Hematopoietic multipotent progenitor cell treated with erythropoietin and hydrocortisone succinate and interleukin-3 and kit ligand, for 4 days (in vitro differentiated cells): ENCODE results near the gene ANGEL1.

Experiments
- DNase-seq: peaks from one replicate; pipeline ENCODE4 v3.0.0-alpha.2; 2015

The ANGEL1 gene

DNA sequence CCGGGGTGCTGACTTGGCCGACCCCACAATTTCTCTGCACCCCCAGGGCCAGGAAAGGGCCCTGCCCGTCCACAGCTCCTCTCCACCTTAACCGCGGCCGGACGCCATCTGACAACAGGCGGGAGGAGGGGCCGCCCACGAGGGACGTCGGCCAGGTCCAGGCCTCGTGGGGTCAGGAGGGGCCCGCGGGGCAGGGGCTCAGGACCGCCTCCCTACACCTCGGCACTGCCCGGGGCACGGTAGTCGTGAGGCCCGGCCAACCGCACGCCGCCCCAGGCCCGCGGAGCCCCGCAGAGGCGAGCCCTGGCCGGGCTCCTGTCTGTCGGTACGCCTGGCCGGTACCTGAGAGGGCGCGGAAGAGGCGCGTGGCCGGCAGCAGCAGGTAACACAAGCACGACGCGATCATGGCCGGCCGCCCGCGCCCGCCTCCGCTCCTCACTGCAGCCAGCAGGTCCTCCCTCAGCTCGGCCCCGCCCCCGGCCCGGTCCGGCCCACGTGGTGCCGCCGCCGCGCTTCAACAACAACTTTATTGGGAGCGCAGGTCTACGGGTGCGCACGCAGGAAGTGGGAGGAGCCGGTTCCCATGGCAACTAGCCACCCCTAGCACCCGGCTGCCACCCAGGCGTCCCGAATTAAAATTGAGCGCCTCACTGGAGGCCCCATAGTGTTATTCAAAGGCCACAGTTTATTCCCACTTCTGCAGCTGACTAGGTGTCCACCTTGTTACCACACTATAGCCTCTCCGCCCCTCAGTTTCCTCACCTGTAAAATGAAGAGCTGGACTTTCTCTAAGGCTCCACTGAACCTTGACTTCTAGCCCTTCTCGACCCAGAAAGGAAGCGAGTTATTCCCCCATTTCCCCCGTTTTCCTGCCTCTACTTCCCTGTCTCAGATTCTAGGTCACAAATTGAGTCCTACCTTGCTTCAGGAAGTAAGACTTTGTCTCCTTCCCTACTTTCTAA lies at the start of gene ANGEL1:
Gene ANGEL1 (minus strand): TSS at position 461 of the 962 bp plus-strand sequence. CDS start 55 bp downstream, at position 406.
- peak; percentile 97 for DNase-seq

DNA sequence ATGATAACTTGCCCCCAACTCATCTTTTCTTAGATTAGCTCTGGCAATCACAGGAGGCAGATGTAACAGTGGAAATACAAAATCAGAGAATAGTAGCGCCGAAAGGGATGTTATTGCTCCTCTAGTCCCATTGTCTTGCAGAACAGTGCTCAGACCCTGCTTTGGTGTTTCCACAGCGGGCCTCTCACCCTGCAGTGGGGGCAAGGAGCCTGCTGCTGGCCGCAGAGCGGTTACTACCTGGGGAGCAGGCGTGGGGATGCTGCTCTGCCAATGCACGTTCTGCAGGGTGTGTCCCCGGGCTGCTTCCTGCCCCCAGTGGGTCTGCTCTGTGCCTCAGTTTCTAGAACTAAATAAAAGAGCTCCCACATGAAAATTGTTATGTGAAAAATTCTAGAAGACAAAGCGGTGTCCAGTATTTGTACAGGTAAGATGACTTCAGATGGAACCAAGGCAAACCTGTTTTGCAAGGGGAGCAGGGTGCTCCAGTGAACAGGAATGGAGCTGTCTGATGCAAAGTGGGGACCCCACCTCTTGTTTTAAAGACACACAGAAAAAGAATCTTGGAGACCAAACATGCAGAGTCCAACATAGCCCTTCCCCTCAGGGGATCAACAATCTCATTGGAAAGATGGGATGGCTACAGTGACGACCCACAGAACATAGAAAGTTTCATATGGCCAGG lies 49.0 kb upstream of the ANGEL1 start:
- no peak for DNase-seq

- no peak for DNase-seq
Measured at GRCh38 chr14:76856769-76857168, 44.1 kb upstream of the ANGEL1 start.

- DNase-seq: no peak
Measured at GRCh38 chr14:76855066-76855465, 42.4 kb upstream of the ANGEL1 start.

DNA sequence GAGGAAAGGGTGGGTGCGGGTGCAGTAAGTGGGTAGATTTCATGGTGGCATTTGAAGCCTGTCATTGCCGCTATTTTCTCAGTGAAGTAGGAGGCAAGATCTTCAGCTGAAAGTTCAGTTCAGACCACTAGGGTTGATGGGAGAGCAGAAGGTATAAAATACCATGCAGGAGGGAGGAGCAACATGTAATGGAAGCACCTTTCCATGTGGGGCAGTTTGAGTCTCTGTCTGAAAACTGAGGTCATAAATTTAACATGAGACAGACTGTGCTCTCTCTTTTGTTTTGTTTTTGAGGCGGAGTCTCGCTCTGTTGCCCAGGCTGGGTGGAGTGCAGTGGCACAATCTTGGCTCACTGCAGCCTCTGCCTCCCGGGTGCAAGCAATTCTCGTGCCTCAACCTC lies 36.2 kb upstream of the ANGEL1 start:
- DNase-seq: peak; percentile 20

DNA sequence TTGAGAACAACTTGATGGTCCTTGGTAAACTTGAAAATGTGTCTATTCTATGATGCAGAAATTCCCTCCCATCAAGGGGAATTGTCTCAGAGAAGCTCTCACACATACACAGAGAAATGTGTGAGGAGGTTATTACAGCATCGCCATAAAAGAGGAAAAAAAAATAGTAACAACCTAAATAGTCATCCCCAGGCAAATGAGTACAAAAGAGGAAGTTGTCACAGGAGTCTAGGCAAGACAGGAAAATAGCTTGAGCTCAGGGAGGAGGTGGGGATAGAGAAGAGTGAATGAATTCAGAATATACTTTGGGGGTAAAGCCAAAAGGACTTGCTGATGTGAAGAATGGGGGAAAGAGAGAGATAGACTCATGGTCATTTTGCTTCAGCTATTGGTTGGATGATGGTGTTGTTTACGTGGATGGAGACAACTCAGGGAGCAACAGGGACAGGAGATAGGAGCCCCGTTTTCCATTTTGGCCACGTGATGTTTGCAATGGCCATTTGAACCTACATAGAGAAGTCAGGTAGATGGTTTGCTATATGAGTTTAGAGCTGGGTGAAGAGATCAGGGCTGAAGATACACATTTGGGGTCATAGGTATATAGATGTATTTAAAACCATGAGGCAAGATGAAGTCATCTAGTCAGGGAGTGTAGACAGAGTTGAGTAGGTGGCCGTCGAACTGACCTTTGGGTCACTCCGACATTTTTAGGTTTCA lies 33.8 kb upstream of the ANGEL1 start:
- peak; percentile 69 for DNase-seq

DNA sequence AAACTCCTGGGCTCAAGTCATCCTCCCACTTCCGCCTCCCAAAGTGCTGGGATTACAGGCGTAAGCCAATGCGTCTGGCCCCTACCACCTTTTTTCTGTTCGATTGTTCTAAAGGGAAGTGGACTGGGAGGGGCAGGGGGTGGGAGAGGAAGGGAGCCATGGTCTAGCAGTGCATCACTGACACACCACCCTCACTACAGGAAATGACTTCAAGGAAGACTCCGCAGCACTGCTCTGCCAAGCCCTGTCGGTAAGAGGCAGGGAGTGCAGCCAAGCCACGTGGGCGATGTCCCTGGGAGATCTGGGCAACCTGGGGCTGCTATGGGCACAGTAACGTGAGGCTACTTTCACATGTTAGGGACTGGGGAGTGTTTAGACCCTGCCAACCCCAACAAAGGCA lies 31.5 kb upstream of the ANGEL1 start:
- peak; percentile 72 for DNase-seq

- no peak for DNase-seq
Measured at GRCh38 chr14:76842414-76842813, 29.7 kb upstream of the ANGEL1 start.

GRCh38 chr14:76837524-76837923 lies 24.8 kb upstream of the ANGEL1 start:
- no peak for DNase-seq

- peak; percentile 18 for DNase-seq
Measured at GRCh38 chr14:76836029-76836630, 23.4 kb upstream of the ANGEL1 start.

DNA sequence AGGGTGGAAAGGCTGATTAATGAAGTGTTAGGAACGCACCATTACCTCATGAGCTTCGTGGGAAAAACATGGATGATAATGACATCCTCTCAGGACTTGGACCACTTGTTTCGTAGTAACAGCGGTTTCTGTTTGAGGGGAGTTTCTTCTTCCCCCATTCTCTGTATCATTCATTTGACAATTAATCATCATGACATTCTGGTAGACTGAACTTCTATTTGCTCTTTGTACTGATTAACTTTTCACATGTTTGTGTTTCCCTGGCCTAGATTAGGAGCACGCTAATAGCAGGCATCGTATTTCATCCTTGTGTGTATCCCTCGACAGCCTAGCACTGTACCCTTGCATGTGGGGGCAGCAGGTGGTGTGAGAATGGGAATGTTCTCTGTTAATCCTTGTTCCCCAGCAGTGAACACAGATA lies 21.6 kb upstream of the ANGEL1 start:
- no peak for DNase-seq

DNA sequence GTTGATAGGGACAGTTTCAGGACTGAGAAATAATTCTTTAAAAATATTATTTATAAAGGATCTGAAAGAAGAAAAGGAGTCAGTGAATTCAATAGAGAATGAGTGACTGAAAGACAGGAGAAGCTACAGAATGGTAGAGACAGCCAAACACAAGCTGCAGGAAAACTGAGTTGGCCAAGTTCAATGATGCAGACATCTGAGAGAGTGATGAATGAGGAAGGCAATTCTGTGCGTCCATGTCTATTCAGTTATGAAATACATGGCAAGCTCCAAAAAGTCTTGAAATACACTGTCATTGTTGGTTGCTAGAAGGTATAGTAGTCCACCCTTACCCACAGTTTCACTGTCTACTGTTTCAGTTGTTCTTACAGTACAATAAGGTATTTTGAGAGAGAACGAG lies 20.3 kb upstream of the ANGEL1 start:
- DNase-seq: no peak

- DNase-seq: peak; percentile 14
Measured at GRCh38 chr14:76832503-76832988, 19.9 kb upstream of the ANGEL1 start.

GRCh38 chr14:76830556-76830955 lies 17.9 kb upstream of the ANGEL1 start:
- DNase-seq: no peak

DNA sequence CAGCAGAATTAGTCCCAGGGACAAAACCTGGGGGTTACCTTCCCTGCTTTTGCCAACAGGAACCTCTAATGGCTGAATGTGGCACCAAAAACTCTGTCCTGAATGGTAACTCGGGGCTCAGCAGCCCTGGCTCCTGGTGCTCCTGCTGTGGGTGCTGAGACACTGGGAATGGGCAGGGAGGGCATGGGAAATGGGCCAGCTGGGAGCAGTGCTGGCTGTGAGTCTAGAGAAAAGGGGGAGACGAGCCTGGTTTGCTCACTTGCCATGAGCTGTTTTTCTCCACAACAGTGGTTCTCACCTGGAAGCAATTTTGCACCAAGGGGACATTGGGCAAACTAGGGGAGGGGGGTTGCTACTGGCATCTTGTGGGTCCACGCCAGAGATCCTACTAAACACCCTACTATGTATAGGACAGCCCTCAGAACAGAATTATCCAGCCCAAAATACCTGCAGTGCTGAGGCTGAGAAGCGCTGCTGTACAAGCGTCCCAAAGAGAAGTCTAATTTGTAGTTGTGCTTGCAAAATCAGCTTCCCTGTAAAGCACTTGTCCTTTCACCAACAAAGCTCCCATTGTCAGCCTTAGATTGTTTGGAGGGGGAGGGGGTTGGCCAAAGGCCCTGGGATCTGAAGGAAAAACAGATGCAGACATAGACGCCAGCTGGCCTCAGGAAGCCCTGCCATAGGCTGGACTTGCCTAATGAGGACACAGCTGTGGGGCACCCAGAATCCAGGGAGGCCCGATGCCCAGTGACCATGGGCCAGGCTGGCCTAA lies 17.2 kb upstream of the ANGEL1 start:
- DNase-seq: no peak

DNA sequence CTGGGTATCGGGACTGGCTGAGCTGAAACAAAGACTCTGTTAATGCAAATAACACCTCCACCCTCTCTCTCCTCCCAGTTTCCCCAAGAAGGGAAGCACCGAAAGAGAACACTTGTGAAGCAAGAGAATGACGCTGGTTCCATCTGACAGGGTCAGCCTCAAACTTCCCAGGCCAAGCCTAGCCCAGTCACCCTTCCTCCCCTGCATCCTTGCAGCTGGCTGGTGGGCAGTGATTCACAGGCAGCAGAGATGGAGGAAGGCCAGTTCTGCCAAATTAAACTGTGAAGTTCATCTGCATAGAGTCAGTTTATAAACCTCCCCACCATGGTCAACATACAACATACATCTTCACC lies 16.3 kb upstream of the ANGEL1 start:
- DNase-seq: no peak

GRCh38 chr14:76828339-76829012 lies 15.8 kb upstream of the ANGEL1 start:
- no peak for DNase-seq

GRCh38 chr14:76827696-76828296 lies 15.1 kb upstream of the ANGEL1 start:
- no peak for DNase-seq

- no peak for DNase-seq
Measured at GRCh38 chr14:76826122-76826521, 13.4 kb upstream of the ANGEL1 start, which contains the start of gene LRRC74A. TSS of gene LRRC74A (plus strand) at chr14:76826408. CDS start at chr14:76826698, 290 bp downstream.

GRCh38 chr14:76820700-76821099 lies 8.0 kb upstream of the ANGEL1 start:
- no peak for DNase-seq
